A673 (cell line): ENCODE results near the gene FAM151B. TPM values are rescaled to one million over a fixed set of nuclear protein-coding genes. Genes with fewer than 3 reads are reported as not detected.

Source experiments
- BruUV-seq: library from RNA; stranded (reverse); fragments of 400-500 nt; replicated peaks from 2 replicates; lab custom pipeline; 2021; lab: Mats Ljungman, UMichigan
- CTCF ChIA-PET: fragments of 300-600 bp; sonication (Branson Sonifier 250); formaldehyde crosslinking; loops from one replicate; lab custom pipeline; 2022; ENCODE audit warnings: antibody characterized with exemption; lab: Charles Lee
- POLR2A ChIA-PET: fragments of 300-600 bp; sonication (Branson Sonifier 250); formaldehyde crosslinking; loops from one replicate; lab custom pipeline; 2022; ENCODE audit warnings: antibody characterized with exemption; ENCODE audit not compliant: low non-redundant PET; lab: Charles Lee
- DNase-seq: peaks from one replicate; pipeline ENCODE4 v3.0.0-alpha.2; 2015; ENCODE audit warnings: low spot score
- H3K27ac ChIP-seq: fragments of 200-600 bp; sonication (generic); 2 replicates; pipeline ENCODE4 v1.5.1; 2016; ENCODE audit warnings: mixed run types, low read depth, mild to moderate bottlenecking, mixed read lengths, antibody characterized with exemption, low read length; ENCODE audit not compliant: poor library complexity, severe bottlenecking
- H3K27me3 ChIP-seq: fragments of 200-600 bp; sonication (generic); replicated peaks from 2 replicates; pipeline ENCODE4 v1.6.1; 2017; ENCODE audit warnings: mixed run types, low read depth, mild to moderate bottlenecking, mixed read lengths, antibody characterized with exemption, low read length; ENCODE audit not compliant: insufficient read depth, poor library complexity
- H3K36me3 ChIP-seq: fragments of 200-600 bp; sonication (generic); 2 replicates; pipeline ENCODE4 v1.6.1; 2016; ENCODE audit warnings: mixed run types, mild to moderate bottlenecking, mixed read lengths, antibody characterized with exemption, low read length; ENCODE audit not compliant: insufficient read depth, poor library complexity, severe bottlenecking
- H3K4me1 ChIP-seq: fragments of 200-600 bp; sonication (generic); 2 replicates; pipeline ENCODE4 v1.6.1; 2017; ENCODE audit warnings: mixed run types, mild to moderate bottlenecking, mixed read lengths, antibody characterized with exemption, low read length; ENCODE audit not compliant: insufficient read depth, poor library complexity, severe bottlenecking
- H3K4me3 ChIP-seq: fragments of 200-600 bp; sonication (generic); 2 replicates; pipeline ENCODE4 v1.5.1; 2016; ENCODE audit warnings: low read depth, mixed run types, mild to moderate bottlenecking, mixed read lengths, low read length; ENCODE audit not compliant: poor library complexity, severe bottlenecking
- H3K9me3 ChIP-seq: fragments of 200-600 bp; sonication (generic); 2 replicates; pipeline ENCODE4 v1.6.1; 2016; ENCODE audit warnings: mixed run types, low read depth, mild to moderate bottlenecking, mixed read lengths, antibody characterized with exemption, low read length; ENCODE audit not compliant: poor library complexity, severe bottlenecking
- EZH2 ChIP-seq: fragments of 200-600 bp; sonication (generic); IDR thresholded peaks from 2 replicates; pipeline ENCODE4 v1.6.1; 2017; ENCODE audit warnings: borderline replicate concordance, low read depth, mild to moderate bottlenecking, mixed read lengths, antibody characterized with exemption, low read length; ENCODE audit not compliant: poor library complexity, severe bottlenecking
- intact Hi-C: fragments of 100-400 bp; cut with micrococcal nuclease; formaldehyde crosslinking; loops from one replicate; pipeline ENCODE4 v1.10.0; 2022; ENCODE audit not compliant: unreplicated experiment
- total RNA-seq: library from RNA; stranded (reverse); gene quantifications from 2 replicates; pipeline ENCODE4 v1.2.3, GENCODE V29; 2021
- TF ChIP-seq, protein P1 (sequence below): fragments of 300-800, 200-600 bp; sonication (generic); conservative IDR thresholded peaks from 2 replicates; pipeline ENCODE4 v1.5.1; 2017; ENCODE audit warnings: low read depth, mild to moderate bottlenecking, antibody characterized with exemption, low read length, moderate library complexity, mixed read lengths

FAM151B gene
- total RNA-seq, 1 experiment from 2014 or later = 4.0 TPM

- H3K27me3 ChIP-seq = peaks cover 44% of the 10 kb centered on the region
- TF ChIP-seq, protein P1, sequence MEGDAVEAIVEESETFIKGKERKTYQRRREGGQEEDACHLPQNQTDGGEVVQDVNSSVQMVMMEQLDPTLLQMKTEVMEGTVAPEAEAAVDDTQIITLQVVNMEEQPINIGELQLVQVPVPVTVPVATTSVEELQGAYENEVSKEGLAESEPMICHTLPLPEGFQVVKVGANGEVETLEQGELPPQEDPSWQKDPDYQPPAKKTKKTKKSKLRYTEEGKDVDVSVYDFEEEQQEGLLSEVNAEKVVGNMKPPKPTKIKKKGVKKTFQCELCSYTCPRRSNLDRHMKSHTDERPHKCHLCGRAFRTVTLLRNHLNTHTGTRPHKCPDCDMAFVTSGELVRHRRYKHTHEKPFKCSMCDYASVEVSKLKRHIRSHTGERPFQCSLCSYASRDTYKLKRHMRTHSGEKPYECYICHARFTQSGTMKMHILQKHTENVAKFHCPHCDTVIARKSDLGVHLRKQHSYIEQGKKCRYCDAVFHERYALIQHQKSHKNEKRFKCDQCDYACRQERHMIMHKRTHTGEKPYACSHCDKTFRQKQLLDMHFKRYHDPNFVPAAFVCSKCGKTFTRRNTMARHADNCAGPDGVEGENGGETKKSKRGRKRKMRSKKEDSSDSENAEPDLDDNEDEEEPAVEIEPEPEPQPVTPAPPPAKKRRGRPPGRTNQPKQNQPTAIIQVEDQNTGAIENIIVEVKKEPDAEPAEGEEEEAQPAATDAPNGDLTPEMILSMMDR = no peak
- TF ChIP-seq EZH2 = no peak
- H3K9me3 ChIP-seq = no peaks in the 10 kb centered on the region
- H3K4me1 ChIP-seq = peaks cover 9% of the 10 kb centered on the region
- intact Hi-C loops = no loop called here
- no peaks in the 10 kb centered on the region for H3K36me3 ChIP-seq
- ChIA-PET POLR2A (no interaction called here), CTCF (no interaction called here)
- no peak for DNase-seq
- H3K27ac ChIP-seq = no peak overlapping the region
- BruUV-seq = no TSS peak
- H3K4me3 ChIP-seq = no peak overlapping the region
Observed at GRCh38 chr5:80565330-80565729, 77.4 kb downstream of the FAM151B start.

- DNase-seq = no peak
- POLR2A ChIA-PET = no interaction called here
- peaks cover 9% of the 10 kb centered on the region for H3K4me1 ChIP-seq
- TF ChIP-seq, protein P1 = no peak
- no peak for TF ChIP-seq EZH2
- no peaks in the 10 kb centered on the region for H3K9me3 ChIP-seq
- peaks cover 52% of the 10 kb centered on the region for H3K27me3 ChIP-seq
- H3K36me3 ChIP-seq = no peaks in the 10 kb centered on the region
- no TSS peak for BruUV-seq
- intact Hi-C loops = no loop called here
- H3K27ac ChIP-seq = no peak overlapping the region
- CTCF ChIA-PET = no interaction called here
- no peak overlapping the region for H3K4me3 ChIP-seq
Observed at GRCh38 chr5:80566711-80567259, 78.9 kb downstream of the FAM151B start.

GRCh38 chr5:80568251-80568650 is 80.4 kb downstream of the FAM151B start:
- no peaks in the 10 kb centered on the region for H3K36me3 ChIP-seq
- CTCF ChIA-PET = no interaction called here
- intact Hi-C loops = no loop called here
- peaks cover 66% of the 10 kb centered on the region for H3K27me3 ChIP-seq
- TF ChIP-seq EZH2 = no peak
- TF ChIP-seq, protein P1 = no peak
- no peak for DNase-seq
- peaks cover 9% of the 10 kb centered on the region for H3K4me1 ChIP-seq
- no peak overlapping the region for H3K4me3 ChIP-seq
- POLR2A ChIA-PET = interaction anchor here (0.6 kb wide), 1 partner anchor 17 kb away, joined by 4 read pairs; no protein-coding TSS in a partner anchor
- H3K27ac ChIP-seq = no peak overlapping the region
- no peaks in the 10 kb centered on the region for H3K9me3 ChIP-seq
- no TSS peak for BruUV-seq
